GM21390 (cell line): ENCODE results near the gene SNX13.
"Not testable (repeated sequence)": the region's sequence is repeated elsewhere in the genome, so short reads cannot be mapped to it uniquely, and the experiment has no call there.

Source experiments
- ATAC-seq: cut with Tn5 transposase; IDR thresholded peaks from one replicate; pipeline ENCODE4 v1.9.1; 2021; ENCODE audit not compliant: unreplicated experiment

Gene SNX13

DNA sequence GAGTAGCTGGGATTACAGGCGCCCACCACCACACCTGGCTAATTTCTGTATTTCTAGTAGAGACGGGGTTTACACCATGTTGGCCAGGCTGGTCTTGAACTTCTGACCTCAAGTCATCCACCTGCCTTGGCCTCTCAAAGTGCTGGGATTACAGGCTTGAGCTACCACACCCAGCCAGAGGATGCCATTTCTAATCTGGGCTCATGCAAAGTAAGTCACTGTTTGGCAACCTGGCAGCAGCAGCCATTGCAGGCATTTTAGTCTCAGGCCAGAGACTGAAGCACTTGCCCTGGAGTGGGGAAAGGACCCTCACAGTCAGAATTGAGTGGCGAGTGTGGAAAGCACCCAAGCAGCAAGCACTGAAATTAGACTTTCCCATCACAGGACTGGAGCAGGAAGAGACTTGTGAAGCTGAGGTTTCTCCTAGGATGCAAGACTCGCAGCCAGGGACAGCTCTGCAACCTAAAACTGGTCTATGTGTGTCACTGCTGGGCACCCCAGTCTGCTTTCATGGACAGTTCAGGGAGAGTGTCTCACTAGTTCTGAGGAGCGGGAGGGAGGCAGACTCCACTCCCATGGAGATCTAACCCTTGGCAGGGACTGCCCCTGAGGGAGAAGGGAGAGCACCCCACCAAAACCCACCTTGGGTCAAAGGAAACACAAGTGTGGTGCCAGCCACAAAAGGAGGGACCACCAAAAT lies 27.6 kb downstream of the SNX13 start:
- ATAC-seq, result no peak

- ATAC-seq, result no peak
Measured at GRCh38 chr7:17912050-17912449, 28.2 kb downstream of the SNX13 start.

- ATAC-seq, result no peak
Measured at GRCh38 chr7:17910377-17910776, 29.9 kb downstream of the SNX13 start.

DNA sequence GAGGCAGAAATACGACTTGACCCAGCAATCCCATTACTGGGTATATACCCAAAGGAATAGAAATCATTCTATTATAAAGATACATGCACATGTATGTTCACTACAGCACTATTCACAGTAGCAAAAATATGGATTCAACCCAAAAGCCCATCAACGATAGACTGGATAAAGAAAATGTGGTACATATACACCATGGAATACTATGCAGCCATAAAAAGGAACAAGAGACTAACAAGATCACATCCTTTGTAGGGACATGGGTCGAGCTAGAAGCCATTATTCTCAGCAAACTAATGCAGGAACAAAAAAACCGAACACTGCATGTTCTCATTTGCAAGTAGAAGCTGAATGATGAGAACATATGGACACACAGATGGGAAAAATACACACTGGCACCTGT lies 31.0 kb downstream of the SNX13 start:
- not testable (repeated sequence) for ATAC-seq

- no peak for ATAC-seq
Measured at GRCh38 chr7:17907014-17907413, 33.3 kb downstream of the SNX13 start.

- ATAC-seq, result no peak
Measured at GRCh38 chr7:17903337-17903736, 37.0 kb downstream of the SNX13 start.

DNA sequence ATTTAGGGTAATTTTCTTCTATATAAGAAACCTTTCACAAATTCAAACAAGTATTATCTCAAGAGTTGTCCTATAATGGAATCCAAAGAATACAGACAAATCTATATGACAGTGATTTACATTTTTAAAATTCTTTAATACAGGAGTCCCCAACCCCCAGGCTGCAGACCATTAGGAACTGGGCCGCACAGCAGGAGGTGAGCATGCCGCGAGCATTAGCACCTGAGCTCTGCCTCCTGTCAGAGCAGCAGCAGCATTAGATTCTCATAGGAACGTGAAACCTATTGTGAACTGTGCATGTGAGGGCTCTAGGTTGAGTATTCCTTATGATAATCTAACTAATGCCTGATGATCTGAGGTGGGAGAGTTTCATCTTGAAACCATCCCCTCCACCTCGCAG lies 37.7 kb downstream of the SNX13 start:
- ATAC-seq, result no peak

- ATAC-seq, result no peak
Measured at GRCh38 chr7:17900464-17900863, 39.8 kb downstream of the SNX13 start.

GRCh38 chr7:17898111-17898510 lies 42.2 kb downstream of the SNX13 start:
- no peak for ATAC-seq

- ATAC-seq, result no peak
Measured at GRCh38 chr7:17887286-17887685, 53.0 kb downstream of the SNX13 start.

DNA sequence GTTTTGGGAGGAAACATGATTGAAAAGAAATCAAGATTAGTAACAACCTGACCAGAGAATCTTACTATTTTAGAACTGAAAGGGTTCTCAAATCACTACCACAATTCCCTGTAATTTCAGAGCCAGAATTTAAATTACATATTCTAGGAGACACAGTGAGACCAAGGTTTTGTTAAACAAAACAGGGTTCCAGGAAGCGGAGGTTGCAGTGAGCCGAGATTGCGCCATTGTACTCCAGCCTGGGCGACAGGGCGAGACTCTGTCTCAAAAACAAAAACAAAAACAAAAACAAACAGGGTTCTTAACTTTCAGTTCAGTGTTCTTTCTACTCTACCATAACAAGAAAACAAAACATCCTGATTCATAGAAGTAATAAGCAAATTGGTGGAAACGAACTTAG lies 57.6 kb downstream of the SNX13 start:
- ATAC-seq, result no peak

GRCh38 chr7:17879075-17879661 lies 61.1 kb downstream of the SNX13 start:
- no peak for ATAC-seq

- no peak for ATAC-seq
Measured at GRCh38 chr7:17878627-17879026, 61.7 kb downstream of the SNX13 start.

GRCh38 chr7:17871815-17872533 lies 68.3 kb downstream of the SNX13 start:
- no peak for ATAC-seq

DNA sequence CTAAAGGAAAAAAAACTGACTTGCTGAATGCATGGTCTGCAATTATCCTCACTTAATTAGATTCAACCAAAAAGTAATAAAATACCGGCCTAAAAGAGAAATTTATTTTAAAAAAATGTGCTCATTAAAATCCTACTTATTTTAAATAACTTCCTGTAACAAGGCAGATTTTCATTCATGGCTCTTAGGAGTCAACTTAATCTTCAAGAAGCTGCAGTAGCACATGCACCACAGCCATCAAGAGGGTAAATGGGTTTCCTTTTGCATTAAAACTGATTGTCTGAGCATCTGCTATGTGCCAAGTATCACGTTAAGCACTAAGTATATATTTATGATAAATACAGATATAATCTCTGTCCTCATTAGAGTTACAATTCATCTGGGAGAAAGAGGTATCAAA lies 69.9 kb downstream of the SNX13 start:
- ATAC-seq, result no peak

DNA sequence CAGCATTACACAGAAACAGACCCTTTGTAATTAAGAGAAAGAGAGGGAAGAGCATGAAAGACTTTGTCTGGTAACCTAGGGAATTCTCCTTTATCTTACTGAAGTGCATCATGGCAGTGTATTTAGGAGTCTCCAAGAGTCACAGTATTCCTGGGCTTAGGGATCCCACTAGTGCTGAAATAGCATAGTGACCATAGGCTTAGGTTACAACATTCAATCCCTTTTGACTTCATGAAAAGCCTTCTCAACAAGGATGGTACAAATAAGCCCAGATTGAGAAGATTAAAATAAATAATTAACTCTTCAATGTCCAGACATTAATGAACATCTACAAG lies 76.5 kb downstream of the SNX13 start:
- no peak for ATAC-seq

GRCh38 chr7:17863095-17863808 lies 77.0 kb downstream of the SNX13 start:
- ATAC-seq, result no peak

GRCh38 chr7:17856251-17856650 lies 84.0 kb downstream of the SNX13 start:
- no peak for ATAC-seq

DNA sequence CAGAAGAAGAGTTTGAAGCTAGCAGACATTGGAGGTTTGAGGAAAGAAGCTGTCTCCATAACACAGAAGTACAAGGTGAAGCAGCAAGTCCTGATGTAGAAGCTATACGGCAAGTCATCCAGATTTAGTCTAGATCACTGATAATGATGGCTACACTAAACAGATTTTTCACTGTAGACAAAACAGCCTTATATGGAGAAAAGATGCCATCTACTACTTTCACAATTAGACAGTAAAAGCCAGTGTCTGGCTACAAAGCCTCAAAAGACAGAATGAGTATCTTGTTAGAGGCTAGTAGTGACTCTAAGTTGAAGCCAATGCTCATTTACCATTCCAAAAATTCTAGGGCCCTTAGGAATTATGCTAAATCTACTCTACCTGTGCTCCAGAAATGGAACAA lies 85.1 kb downstream of the SNX13 start:
- peak; percentile 46 for ATAC-seq

GRCh38 chr7:17854261-17855047 lies 85.8 kb downstream of the SNX13 start:
- no peak for ATAC-seq

DNA sequence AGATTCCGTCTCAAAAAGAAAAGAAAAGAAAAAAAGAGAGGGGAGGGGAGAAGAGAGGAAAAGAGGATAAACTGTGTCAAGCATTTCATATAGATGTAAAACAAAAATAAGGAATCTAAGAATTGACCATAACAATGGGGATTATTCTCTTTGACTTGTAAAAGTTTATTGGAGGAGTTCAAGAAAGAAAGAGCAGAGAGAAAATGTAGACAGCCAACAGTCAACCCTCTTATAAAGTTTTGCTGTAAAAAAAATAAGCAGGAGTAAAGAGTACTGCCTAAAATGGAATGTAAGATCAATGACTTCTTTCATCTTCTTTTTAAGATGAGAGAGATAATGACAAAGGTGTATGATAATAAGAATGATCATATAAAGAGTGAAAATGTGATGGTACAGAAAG lies 87.9 kb downstream of the SNX13 start:
- ATAC-seq, result no peak
